Measurements from ENCODE around the gene CSF3R.

DNA sequence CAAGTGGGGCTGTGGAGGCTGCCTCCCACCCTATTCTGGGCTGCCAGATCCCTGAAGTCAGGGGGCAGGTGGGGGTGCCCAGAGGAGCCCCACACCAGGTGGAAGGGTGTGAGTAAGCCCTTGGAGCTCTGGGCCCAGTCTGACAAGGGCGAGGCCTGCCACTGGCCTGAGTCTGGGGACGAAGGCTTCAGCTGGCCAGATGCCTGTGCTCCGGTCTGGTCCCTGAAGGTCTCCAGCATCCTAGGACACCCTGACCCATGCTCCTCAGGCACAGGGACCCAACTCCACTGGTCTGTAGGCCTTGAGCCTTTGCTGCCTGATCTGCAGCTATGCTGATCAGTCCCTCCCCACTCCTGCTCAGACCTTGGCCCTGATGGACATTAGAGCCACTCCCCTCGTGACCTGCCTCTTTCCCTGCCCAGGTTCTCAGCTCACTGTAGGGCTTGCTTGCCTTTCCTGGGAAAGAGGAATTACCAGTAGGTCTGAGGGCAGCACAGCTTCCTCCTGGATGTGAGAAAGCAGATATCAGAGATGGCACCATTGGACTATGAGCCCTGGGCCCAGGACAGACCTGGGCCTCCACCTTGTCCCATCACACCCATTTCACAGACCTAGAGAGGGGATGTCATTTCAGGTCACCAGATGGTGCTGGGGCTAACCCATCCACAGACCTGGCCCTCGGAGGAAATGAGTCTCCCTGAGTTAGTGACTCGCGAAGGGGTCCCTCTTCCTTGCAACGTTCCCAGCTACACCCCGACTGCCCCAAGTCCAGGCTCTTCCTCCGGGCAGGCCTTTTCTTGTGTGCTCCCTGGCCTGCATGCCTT is 32.8 kb upstream of the CSF3R start:
- TF ChIP-seq EZH2phosphoT487 (IDR thresholded peaks at IDR 0.05; ENCODE audit: borderline replicate concordance, low read depth, low read length) (no peak), CTCF (conservative IDR thresholded peaks at IDR 0.05; ENCODE audit: low read length) (no peak)

All from OCI-LY7 (cell line).